GM20000 (cell line): Measurements from ENCODE around the gene GPR142.

Source experiments
- DNase-seq: peaks from one replicate; pipeline ENCODE4 v3.0.0; 2012; ENCODE audit warnings: low spot score
- TF ChIP-seq, protein P1 (sequence below): IDR thresholded peaks from 2 replicates; pipeline ENCODE4 v1.5.1; 2012; ENCODE audit warnings: mild to moderate bottlenecking, control low read depth; ENCODE audit errors: extremely low read depth, missing control alignments

GPR142 gene

DNA sequence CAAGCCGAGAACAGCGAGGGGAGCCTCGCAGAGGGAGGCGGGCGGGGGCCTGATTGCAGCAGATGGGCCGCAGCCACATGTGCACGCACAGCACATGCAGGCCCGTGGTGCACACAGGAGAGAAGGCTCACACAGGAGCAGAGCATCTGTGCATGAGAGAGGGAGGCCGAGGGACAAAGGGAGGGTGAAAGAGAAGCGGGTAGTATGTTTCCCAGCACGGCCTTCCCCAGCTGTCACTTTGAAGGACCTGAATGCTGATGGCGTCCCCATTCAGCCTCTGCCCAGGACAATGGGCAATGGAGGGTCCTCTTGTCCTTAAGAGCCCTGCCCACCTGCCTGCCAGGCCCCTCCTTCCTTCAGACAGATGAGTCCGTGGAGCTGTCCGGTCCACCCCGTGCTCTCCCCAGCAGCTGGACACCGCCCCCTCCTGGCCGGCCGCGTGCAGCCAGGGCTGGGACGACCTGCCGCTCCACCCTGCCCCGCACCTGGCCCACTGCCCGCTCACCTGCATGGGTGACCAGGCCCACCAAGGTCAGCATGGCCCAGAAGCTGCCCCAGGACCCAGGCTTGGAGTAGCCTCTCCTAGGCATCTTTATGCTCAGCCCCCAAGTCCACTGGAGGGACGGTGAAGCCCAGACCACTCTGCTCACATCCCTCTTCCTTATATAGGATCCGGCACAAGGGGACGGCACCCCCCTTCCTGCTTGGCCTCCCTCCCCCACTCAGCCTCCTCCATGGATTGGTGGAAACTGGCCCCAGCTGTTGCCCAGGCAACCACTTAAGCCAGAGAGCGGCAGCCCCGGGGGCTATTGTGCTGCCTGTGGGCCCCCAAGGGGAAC, 5.9 kb upstream of the GPR142 start, which contains the start of gene BTBD17:
Gene BTBD17, minus strand, starts transcription at position 639 of the 839 bp plus-strand sequence. Its CDS starts 49 bp downstream, at position 590.
- TF ChIP-seq, protein P1, sequence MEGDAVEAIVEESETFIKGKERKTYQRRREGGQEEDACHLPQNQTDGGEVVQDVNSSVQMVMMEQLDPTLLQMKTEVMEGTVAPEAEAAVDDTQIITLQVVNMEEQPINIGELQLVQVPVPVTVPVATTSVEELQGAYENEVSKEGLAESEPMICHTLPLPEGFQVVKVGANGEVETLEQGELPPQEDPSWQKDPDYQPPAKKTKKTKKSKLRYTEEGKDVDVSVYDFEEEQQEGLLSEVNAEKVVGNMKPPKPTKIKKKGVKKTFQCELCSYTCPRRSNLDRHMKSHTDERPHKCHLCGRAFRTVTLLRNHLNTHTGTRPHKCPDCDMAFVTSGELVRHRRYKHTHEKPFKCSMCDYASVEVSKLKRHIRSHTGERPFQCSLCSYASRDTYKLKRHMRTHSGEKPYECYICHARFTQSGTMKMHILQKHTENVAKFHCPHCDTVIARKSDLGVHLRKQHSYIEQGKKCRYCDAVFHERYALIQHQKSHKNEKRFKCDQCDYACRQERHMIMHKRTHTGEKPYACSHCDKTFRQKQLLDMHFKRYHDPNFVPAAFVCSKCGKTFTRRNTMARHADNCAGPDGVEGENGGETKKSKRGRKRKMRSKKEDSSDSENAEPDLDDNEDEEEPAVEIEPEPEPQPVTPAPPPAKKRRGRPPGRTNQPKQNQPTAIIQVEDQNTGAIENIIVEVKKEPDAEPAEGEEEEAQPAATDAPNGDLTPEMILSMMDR: peak; percentile 48
- DNase-seq: peak; percentile 73

DNA sequence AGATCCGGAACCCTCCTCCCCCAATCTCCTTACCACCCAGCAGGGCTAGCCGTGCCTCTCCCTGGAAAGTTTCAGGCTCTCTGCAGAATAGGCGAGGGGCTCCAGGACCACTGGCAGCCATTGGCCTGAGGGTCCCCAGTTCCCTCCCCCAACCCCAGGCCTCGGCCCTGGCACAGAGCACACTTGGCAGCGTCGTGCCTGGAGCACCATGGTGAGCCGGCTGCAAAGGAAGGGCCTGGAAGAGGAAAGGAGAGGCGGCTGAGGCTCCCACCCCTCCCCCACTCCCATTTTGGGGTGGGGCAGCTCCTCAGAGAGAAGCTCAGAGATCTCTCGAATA, 5.3 kb upstream of the GPR142 start:
- TF ChIP-seq, protein P1: no peak
- no peak for DNase-seq

DNA sequence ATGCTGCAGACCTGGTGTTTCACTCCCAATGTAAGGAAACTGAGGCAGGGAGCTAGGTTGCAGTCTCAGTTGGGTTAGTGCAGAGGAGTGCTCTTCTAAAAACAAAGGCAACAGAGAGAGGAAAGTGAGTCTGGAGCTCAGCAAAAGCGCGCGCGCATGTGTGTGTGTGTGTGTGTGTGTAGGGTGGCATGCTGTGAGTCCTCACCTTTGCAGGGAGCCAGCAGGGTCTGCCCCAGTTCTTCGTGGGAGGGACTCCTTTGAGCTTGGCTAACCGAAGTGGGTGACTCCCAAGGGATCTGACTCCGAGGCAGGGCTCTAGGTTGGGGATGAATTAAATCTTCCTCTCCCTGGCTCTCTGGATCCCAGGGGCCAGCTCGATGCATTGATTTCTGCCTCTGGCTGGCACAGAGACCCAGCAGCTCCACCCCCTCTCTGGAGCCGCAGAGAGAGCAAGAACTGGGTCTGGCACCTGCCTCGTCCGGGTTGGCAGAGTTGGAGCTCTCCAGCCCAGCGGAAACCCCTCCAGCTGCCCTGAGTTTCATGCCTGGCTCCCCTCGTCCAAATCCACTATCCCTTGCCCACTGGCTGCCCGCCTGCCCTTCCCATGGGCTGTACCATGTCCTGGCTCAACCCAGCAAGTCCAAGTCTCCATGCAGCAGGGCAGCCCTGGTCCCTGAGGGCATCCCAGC, 4.4 kb upstream of the GPR142 start:
- TF ChIP-seq, protein P1: no peak
- DNase-seq: no peak

DNA sequence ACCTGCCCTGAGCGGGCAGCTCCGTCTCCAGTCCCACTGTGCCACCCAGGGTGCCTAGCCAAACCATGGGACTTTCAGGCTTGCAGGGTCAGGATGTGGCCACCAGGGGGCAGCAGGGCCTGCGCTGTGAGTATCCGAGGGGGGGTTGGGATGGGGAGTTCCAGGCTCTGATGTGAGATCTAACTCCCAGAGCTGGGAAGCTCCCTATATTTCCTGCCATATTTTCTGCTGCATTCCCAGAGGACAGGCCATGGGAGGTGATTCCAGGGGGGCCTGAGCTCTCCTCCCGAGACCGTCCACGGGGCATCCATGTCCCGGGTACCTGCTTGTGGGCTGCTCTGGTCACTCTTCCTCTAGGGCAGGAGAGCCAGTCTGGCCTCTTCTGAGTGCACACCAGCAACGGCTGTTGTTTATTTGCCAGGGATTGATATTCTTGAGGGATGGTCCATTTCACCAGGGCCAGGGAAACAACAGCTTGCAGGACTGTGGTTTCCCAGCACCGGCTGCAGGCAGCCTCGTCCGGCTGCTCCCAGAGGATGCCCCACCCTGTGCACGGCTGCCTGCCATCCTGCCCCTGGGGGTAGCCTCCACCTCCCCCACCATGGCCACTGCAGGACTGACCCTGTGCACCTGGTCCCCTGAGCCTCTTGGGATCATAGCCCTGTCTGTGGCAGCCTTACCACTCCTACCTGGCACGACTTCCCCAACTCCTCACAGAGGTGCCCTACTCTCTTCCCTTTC, 1.2 kb downstream of the GPR142 start:
- peak; percentile 87 for DNase-seq
- TF ChIP-seq, protein P1: peak; percentile 91

DNA sequence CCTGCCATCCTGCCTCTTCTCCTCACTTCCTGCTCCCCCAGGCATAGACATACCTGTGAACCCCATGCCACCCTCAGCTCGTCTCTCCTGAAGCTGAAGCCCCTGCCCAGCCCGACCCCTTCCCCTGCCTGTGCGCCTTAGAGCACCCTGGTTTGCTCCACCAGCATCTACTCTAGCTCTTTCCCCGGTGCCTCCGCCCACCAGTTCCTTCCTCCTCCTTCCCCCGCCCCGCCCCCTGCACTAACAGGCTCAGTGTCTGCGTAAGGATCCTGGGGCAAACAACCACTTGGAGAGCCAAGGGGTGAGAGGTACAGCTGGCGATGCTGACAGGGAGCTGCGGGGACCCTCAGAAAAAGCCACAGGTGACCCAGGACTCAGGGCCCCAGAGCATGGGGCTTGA, 1.9 kb downstream of the GPR142 start:
- peak; percentile 66 for DNase-seq
- TF ChIP-seq, protein P1: no peak

DNA sequence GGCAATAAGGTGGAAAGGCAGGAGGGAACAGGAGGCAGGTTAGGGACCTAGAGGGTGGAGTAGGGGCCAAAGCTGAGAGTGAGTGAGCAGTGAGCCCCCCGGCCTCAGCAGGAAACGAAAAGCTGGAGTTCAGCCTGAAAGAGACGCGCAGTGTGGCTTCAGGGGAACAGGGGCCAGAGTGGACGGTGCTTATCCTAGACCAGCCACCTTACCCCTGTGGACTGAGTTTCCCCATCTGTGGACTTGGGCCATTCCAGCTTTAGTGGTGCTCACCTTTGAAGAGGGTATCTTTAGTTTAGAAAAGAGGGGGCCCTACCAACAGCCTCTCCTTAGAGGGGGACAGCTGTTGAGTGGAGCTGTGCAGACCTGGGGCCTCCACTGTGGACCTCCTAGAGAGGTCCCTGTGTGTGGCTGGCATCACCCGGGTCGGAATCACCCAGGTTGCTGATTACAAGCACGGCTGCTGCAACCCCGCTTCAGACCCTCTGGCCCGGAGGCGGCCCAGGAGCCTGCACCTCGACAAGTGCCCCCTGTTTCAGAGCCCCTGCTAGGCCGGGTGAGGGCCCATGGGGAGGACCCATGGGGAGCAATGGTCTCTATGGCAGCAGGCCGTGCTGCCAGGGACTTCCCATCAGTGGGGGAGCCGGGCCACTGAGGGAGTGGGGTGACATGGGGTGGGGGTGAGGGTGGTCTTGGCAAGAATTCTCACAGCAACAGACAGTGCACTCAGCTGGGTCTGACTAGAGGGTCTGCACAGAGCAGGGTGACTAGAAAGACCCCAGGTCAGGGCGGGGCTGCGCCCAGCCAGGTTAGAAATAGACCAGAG, 2.6 kb downstream of the GPR142 start:
- TF ChIP-seq, protein P1: no peak
- DNase-seq: no peak
